Regular cardiac myocyte (primary cell): ENCODE results near the gene ADAMTS18. TPM values are rescaled to one million over a fixed set of nuclear protein-coding genes. Genes with fewer than 3 reads are reported as not detected.

Experiments used
- total RNA-seq: library from RNA; depleted of rRNA; stranded (reverse); fragments of >200 nt; gene quantifications from 2 replicates; pipeline ENCODE4 v1.2.3, GENCODE V29; 2014

Gene ADAMTS18
- total RNA-seq = 9.4 and 33.5 TPM in 2 replicates

GRCh38 chr16:77434530-77435271 lies at the start of gene ADAMTS18:
Gene ADAMTS18 (minus strand): TSS chr16:77435034. CDS start chr16:77434695, 339 bp downstream.

Other genes with a start within 250 kb of the ADAMTS18 start
- gene MON1B, start 243.8 kb downstream of the ADAMTS18 start, total RNA-seq = 5.9 and 10.9 TPM in 2 replicates
- gene SYCE1L, start 235.6 kb downstream of the ADAMTS18 start, total RNA-seq = 0.85 TPM in 1 of 2 replicates, not detected in the other